ENCODE results near the gene KLK10. TPM values are rescaled to one million over a fixed set of nuclear protein-coding genes. Genes with fewer than 3 reads are reported as not detected.

Gene KLK10
- total RNA-seq, 4 donors from 2014 or later: 1.7 to 6.7 (median 4.1) TPM; not detected in 1

DNA sequence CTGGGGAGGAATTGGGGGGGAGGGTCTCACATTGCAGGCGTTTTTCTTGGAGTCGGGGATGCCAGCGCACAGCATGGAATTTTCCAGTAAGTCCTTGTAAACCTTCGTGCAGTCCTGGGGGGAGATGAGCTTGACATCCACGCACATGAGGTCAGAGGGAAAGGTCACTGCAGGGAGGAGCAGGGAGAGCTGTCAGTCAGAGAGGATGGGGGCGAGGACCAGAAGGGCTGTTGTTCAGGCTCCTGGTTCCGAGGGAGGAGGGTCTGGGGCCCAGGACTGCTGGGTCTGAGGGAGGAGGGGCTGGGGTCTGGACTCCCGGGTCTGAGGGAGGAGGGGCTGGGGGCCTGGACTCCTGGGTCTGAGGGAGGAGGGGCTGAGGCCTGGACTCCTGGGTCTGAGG lies 39.8 kb downstream of the KLK10 start:
- Histone ChIP-seq H3K4me1 (no peaks in the 10 kb centered on the region), H3K27ac (no peak overlapping the region), H3K36me3 (no peaks in the 10 kb centered on the region), H3K9me3 (no peaks in the 10 kb centered on the region), H3K4me3 (no peak overlapping the region), H3K27me3 (peaks cover 91% of the 10 kb centered on the region)
- WGBS, 2 donors (ENCODE audit: low coverage in 1 of 2): 0 to 40% methylated on average over 1 of the region's 8 CpGs
- TF ChIP-seq POLR2A (IDR thresholded peaks at IDR 0.05) (no peak), CTCF (IDR thresholded peaks at IDR 0.05) (no peak), EP300 (IDR thresholded peaks at IDR 0.05) (no peak), POLR2AphosphoS5 (IDR thresholded peaks at IDR 0.05) (no peak)
- no peak for ATAC-seq

- H3K9me3 ChIP-seq: no peaks in the 10 kb centered on the region
- no peaks in the 10 kb centered on the region for H3K36me3 ChIP-seq
- WGBS, 2 donors (ENCODE audit: low coverage in 1 of 2): 36 to 54% methylated on average over 5 of the region's 5 CpGs
- no peak for TF ChIP-seq POLR2AphosphoS5 (IDR thresholded peaks at IDR 0.05)
- TF ChIP-seq POLR2A (IDR thresholded peaks at IDR 0.05): no peak
- no peak for TF ChIP-seq EP300 (IDR thresholded peaks at IDR 0.05)
- no peak for TF ChIP-seq CTCF (IDR thresholded peaks at IDR 0.05)
- no peak overlapping the region for H3K27ac ChIP-seq
- peaks cover 92% of the 10 kb centered on the region for H3K27me3 ChIP-seq
- no peaks in the 10 kb centered on the region for H3K4me1 ChIP-seq
- ATAC-seq: no peak
- H3K4me3 ChIP-seq: no peak overlapping the region
Measured at GRCh38 chr19:50978772-50979390, 40.6 kb downstream of the KLK10 start.

- no peaks in the 10 kb centered on the region for H3K9me3 ChIP-seq
- no peak overlapping the region for H3K27ac ChIP-seq
- no peak overlapping the region for H3K4me3 ChIP-seq
- 76% methylated on average over 2 of the region's 4 CpGs; no CpG with 5 or more reads in 1 of the 2 donors for WGBS, 2 donors (ENCODE audit: low coverage in 1 of 2)
- H3K36me3 ChIP-seq: no peaks in the 10 kb centered on the region
- no peaks in the 10 kb centered on the region for H3K4me1 ChIP-seq
- peaks cover 95% of the 10 kb centered on the region for H3K27me3 ChIP-seq
- no peak for ATAC-seq
- TF ChIP-seq EP300 (IDR thresholded peaks at IDR 0.05) (no peak), POLR2AphosphoS5 (IDR thresholded peaks at IDR 0.05) (no peak), POLR2A (IDR thresholded peaks at IDR 0.05) (no peak), CTCF (IDR thresholded peaks at IDR 0.05) (no peak)
Measured at GRCh38 chr19:50977626-50978025, 41.9 kb downstream of the KLK10 start.

GRCh38 chr19:50975766-50976165 lies 43.7 kb downstream of the KLK10 start:
- TF ChIP-seq CTCF (IDR thresholded peaks at IDR 0.05) (no peak), POLR2A (IDR thresholded peaks at IDR 0.05) (no peak), POLR2AphosphoS5 (IDR thresholded peaks at IDR 0.05) (no peak), EP300 (IDR thresholded peaks at IDR 0.05) (no peak)
- no peaks in the 10 kb centered on the region for H3K36me3 ChIP-seq
- no peak overlapping the region for H3K4me3 ChIP-seq
- H3K4me1 ChIP-seq: no peaks in the 10 kb centered on the region
- no peak for ATAC-seq
- WGBS, 2 donors (ENCODE audit: low coverage in 1 of 2): 10 to 13% methylated on average over 8 of the region's 8 CpGs
- H3K27ac ChIP-seq: no peak overlapping the region
- peaks cover 94% of the 10 kb centered on the region for H3K27me3 ChIP-seq
- no peaks in the 10 kb centered on the region for H3K9me3 ChIP-seq

Data from gastroesophageal sphincter (tissue), 4 donors.